GM21390 (cell line): ENCODE measurements around the gene LRRIQ4.

Experiments used
- ATAC-seq: cut with Tn5 transposase; IDR thresholded peaks from one replicate; pipeline ENCODE4 v1.9.1; 2021; ENCODE audit not compliant: unreplicated experiment

LRRIQ4 gene

GRCh38 chr3:169809230-169809795 is 3.4 kb upstream of the LRRIQ4 start:
- ATAC-seq: no peak

GRCh38 chr3:169811631-169812331 is 889 bp upstream of the LRRIQ4 start:
- ATAC-seq: peak; percentile 19

DNA sequence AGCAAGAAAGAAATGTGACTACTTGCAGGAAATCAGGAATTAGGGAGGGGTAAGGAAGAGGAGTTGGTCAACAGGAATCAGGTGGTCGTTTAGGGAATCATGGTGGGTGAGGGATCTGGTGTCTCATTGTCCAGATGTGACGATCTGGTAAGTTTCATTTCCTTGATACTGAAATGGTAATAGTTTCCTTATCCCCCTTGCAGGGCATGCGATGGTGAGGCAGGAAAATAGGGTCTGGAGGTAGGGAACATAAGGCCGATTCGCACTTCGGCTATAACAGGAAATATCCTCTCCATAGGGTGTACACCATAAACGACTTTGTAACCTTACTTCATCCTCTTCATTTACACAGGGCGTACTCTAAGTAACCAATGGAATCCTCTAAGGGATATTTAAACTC is 608 bp downstream of the LRRIQ4 start:
- ATAC-seq: no peak

GRCh38 chr3:169813757-169814517 is 1.3 kb downstream of the LRRIQ4 start:
- ATAC-seq: peak; percentile 77

GRCh38 chr3:169815590-169816150 is 3.0 kb downstream of the LRRIQ4 start:
- ATAC-seq: no peak

- ATAC-seq: no peak
These were observed 5.6 kb downstream of the LRRIQ4 start for GRCh38 chr3:169818316-169818715.

DNA sequence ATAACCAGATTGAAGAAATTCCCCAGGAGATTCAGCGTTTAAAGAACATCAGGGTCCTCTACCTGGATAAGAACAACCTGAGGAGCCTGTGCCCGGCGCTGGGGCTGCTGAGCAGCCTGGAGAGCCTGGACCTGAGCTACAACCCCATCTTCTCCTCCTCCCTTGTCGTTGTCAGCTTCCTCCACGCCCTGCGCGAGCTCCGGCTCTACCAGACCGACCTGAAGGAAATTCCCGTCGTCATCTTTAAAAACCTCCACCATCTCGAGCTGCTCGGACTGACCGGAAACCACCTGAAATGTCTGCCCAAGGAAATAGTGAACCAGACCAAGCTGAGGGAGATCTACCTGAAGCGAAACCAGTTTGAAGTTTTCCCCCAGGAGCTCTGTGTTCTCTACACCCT is 9.4 kb downstream of the LRRIQ4 start:
- no peak for ATAC-seq

GRCh38 chr3:169822540-169822939 is 9.9 kb downstream of the LRRIQ4 start:
- no peak for ATAC-seq

- no peak for ATAC-seq
These were observed 10.3 kb downstream of the LRRIQ4 start for GRCh38 chr3:169822983-169823382.

- no peak for ATAC-seq
These were observed 12.6 kb downstream of the LRRIQ4 start for GRCh38 chr3:169825316-169825715.

DNA sequence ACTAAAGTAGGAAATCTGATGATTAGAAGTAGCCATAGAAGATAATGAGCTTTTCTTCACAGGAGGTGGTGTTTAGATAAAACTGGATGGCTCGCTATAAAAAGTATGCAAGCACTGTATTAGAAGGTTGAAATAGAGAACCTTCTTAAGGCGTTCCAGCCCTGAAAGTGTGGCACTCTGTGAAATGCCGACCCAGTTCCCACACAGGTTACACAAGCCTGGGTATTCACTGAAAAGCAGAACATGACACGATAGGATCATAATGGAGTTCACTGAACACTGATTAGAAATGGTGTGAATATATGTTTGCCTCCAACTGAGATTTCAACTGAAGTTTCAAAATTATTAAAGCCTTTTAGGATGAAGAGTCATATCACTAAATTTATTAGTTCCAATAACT is 15.0 kb downstream of the LRRIQ4 start:
- no peak for ATAC-seq

- ATAC-seq: no peak
These were observed 22.9 kb downstream of the LRRIQ4 start for GRCh38 chr3:169835533-169835932.

DNA sequence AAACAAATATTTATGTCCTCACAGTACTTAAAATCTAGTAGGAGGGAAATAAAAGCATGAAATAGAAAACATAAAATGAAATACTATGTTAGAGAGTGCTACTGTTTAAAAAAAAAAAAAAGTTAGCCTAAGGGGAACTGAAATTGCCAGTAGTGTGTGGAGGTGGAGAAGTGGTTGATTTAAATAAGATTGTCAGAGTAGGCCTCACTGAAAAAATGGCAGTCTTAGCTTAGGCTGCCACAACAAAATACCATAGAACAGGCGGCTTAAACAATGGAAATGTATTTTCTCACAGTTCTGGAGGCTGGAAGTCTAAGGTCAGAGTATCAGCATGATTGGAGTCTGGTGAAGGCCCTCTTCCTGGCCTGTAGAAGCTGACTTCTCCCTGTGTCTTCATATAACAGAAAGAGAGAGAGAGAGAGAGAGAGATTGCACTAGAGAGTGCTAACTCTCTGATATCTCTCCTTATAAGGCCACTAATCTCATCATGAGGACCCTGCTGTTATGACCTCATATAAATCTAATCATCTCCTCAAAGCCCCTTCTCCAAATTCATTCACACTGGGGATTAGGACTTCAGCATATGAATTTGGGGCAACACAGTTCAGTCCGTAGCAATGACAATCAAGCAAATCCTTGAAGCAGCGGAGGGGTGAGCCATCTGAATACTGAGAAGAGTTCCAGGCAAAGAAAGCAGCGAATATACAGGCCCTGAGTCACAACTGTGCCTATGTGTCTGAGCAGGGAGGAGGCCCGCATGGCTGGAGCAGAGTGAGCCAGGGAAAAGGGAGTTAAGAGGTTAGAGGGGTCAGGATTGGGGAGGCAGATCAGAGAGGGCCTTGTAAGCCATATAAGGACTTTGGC is 23.6 kb downstream of the LRRIQ4 start:
- peak; percentile 91 for ATAC-seq

DNA sequence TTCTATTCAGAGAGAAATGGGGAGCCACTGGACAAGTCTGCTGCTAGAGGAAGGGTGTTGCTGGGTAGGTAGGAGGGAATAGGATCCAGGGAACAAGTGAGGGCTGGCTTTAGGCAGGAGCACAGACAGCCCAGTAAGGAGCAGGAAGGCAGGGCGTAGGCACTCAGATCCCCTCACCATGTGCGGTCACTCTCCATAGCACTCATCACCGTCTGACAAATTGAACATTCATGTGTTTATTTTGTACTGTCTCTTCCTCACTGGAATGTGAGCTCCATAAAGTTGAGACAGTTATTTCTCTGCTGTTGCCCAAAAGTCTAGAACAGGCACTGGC is 24.2 kb downstream of the LRRIQ4 start:
- no peak for ATAC-seq

DNA sequence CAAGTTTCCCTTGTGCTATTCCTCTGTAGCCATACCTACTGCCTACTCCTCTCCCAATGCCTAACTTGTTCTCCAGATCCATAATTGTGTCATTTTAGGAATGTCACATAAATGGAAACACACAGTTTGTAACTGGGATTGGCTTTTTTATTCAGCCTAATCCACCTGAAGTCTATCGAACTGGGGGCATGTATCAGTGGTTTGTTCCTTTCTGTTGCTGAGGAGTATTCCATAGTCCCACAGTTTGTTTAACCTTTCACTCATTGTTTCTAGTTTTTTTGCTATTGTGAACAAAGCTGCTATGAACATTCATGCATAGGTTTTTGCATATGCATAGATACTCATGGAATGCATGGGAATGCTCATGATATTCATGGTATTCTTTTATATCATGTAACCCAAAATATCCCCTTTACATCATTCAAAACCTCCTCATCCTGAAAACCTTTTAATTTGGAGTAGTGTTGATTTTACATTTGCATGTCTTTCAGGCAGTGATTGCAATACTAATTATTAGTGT is 25.9 kb downstream of the LRRIQ4 start:
- no peak for ATAC-seq

DNA sequence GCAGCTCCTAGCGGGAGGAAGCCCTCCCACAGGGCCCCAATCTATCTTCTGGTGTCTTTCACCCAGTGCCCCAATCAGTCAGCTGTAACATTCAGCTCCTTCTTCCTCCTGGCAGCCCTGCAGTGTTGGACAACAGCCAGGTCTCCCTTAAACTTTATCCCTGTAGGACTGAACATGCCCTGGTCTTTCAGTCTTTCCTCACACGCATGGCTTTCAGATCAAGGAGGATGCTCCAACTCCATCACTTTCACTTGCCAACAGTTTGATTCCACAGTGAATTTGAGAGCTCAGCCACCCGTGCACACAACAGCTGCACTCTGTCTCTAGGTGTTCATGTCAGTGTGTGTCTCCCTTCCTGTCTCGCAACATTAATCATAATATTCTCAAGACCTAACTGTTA is 28.5 kb downstream of the LRRIQ4 start:
- peak; percentile 75 for ATAC-seq

DNA sequence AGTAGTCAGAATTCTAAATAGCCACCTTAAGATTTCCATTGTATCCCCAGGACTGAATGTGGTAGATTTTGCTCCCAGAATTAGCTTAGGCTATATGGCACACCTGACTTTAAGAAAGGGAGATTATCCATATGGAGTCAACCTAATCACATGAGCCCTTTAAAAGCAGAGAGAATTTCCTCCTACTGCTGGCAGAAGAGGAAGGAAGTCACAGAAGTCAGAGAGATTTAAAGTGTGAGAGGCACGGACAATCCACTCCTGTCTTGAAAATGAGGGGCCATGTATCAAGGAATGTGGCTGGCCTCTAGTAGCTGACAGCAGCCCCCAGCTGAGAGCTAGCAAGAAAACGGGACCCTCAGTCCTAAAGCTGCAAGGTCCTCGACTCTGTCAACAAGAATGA is 30.3 kb downstream of the LRRIQ4 start:
- ATAC-seq: no peak

DNA sequence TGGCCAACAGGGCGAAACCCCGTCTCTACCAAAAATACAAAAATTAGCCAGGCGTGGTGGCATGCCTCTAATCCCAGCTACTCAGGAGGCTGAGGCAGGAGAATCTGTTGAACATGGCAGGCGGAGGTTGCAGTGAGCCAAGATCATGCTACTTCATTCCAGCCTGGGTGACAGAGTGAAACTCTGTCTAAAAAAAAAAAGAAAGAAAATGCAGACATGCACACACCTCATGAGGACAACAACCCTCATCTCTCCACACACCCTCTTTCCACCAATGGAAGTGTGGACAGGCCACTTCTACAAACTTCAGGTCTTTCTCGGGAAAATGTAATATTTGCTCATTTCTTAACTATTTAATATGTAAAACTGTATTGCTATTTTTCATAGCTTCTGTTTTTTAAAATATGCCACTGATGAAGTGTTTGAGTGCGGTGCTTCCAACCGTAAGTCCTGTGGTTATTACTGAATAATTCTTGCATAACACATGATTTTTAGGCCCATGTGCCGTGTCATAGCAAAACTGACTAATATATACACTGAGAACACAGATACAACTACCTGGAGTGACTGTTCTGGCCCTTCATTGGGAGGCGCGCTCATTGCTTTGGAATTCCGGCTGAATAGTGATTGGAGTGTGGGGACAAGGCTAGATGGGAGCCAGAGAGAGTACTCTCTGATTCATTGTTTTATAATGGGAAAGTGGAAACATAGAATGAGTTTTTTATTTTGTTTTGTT is 34.0 kb downstream of the LRRIQ4 start:
- ATAC-seq: peak; percentile 96

DNA sequence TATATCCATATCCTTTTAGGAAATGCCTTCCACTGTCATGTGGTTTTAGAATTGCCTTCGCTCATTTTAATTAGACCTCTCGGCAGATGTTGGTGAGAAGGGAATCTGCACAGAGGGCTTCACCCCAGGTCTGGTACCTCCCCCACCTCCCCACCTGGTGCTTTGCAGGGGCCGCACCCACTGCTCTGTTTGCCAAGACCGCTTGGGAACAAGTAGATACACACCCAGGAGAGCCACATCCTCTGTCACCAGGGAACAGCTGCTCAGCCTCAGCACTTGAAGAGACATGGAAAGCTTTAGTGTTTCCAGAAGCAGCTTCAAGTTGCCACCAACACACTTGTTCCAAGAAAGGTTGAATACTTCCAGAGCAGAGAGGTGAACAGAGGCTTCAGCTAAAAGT is 35.2 kb downstream of the LRRIQ4 start:
- no peak for ATAC-seq

DNA sequence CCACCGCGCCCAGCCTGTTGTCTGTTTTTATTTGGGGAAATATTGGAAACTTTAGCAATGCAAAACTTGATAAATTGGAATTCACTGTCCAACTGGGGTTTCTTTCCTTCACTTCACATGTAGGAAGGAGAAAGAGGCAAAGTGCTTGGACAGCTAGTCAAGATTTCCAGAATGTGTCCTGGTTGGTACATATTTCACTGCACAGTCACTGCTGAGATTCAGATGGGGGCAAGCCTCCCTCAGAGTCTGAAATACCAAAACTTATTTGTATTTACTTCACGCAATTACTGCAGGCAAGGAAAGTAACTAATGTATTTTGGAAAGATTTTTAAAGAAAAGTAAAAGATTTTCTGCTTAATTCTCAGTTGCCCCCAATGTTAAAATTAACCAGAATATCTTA is 36.1 kb downstream of the LRRIQ4 start:
- ATAC-seq: no peak
